ENCODE measurements around the gene FXYD7.
A peak's percentile ranks its signal among the peaks of the same experiment; 100 is the strongest.
"Not testable (repeated sequence)": the region's sequence is repeated elsewhere in the genome, so short reads cannot be mapped to it uniquely, and the experiment has no call there.

The FXYD7 gene

GRCh38 chr19:35195830-35196229 lies 52.8 kb downstream of the FXYD7 start:
- H4K8ac ChIP-seq (ENCODE audit: low read depth, low read length), result no peak overlapping the region
- H3K4me1 ChIP-seq (ENCODE audit: control insufficient read depth in 1 of 2, insufficient read depth in 2 of 2, low read length in 2 of 2), result no peaks in the 10 kb centered on the region
- no peak overlapping the region for H3K14ac ChIP-seq (ENCODE audit: low read length)
- H2BK120ac ChIP-seq (ENCODE audit: insufficient read depth, low read length, poor library complexity), result no peak overlapping the region
- H2AK5ac ChIP-seq (ENCODE audit: low read length), result no peak overlapping the region
- H4K91ac ChIP-seq (ENCODE audit: low read depth, low read length), result no peak overlapping the region
- DNase-seq, result no peak
- H3K4ac ChIP-seq (ENCODE audit: low read depth, low read length), result no peak overlapping the region
- H3K79me2 ChIP-seq (ENCODE audit: control insufficient read depth, insufficient read depth, low read length, poor library complexity), result peaks cover 2% of the 10 kb centered on the region
- no CpG with 5 or more reads among the region's 2 CpGs for WGBS (ENCODE audit: extremely low coverage, insufficient coverage, insufficient read length)
- no peaks in the 10 kb centered on the region for H3K79me1 ChIP-seq (ENCODE audit: low read length)
- no peaks in the 10 kb centered on the region for H3K9me3 ChIP-seq (ENCODE audit: insufficient read depth, low read depth, low read length)
- H4K12ac ChIP-seq (ENCODE audit: low read depth, low read length), result no peak overlapping the region
- no peak overlapping the region for H2BK5ac ChIP-seq (ENCODE audit: low read depth, low read length, poor library complexity)
- H2BK12ac ChIP-seq (ENCODE audit: low read length), result no peak overlapping the region
- no peak overlapping the region for H3K18ac ChIP-seq (ENCODE audit: low read length)
- no peaks in the 10 kb centered on the region for H3K27me3 ChIP-seq (ENCODE audit: insufficient read depth, low read length)
- no peak overlapping the region for H3K23ac ChIP-seq (ENCODE audit: low read length)
- H3K9ac ChIP-seq (ENCODE audit: low read length), result no peak overlapping the region
- H3K36me3 ChIP-seq (ENCODE audit: control insufficient read depth in 1 of 2, insufficient read depth in 2 of 2, low read length in 2 of 2), result no peaks in the 10 kb centered on the region
- no peak overlapping the region for H3K4me2 ChIP-seq (ENCODE audit: low read length)
- no peak overlapping the region for H3K27ac ChIP-seq (ENCODE audit: low read depth, low read length)
- H2AFZ ChIP-seq (ENCODE audit: insufficient read depth, low read length, poor library complexity), result no peak overlapping the region
- no peak overlapping the region for H3K4me3 ChIP-seq (ENCODE audit: low read depth, low read length)

GRCh38 chr19:35196861-35197260 lies 53.8 kb downstream of the FXYD7 start:
- peak in 1 of 2 donors; percentile 30 for DNase-seq
- not testable (repeated sequence) for H2BK12ac ChIP-seq (ENCODE audit: low read length); H3K4me2 ChIP-seq (ENCODE audit: low read length); H2BK120ac ChIP-seq (ENCODE audit: insufficient read depth, low read length, poor library complexity); H2AK5ac ChIP-seq (ENCODE audit: low read length); H3K23ac ChIP-seq (ENCODE audit: low read length); H4K12ac ChIP-seq (ENCODE audit: low read depth, low read length); H3K18ac ChIP-seq (ENCODE audit: low read length); H4K8ac ChIP-seq (ENCODE audit: low read depth, low read length); H2BK5ac ChIP-seq (ENCODE audit: low read depth, low read length, poor library complexity); H2AFZ ChIP-seq (ENCODE audit: insufficient read depth, low read length, poor library complexity); H4K91ac ChIP-seq (ENCODE audit: low read depth, low read length); H3K9me3 ChIP-seq (ENCODE audit: insufficient read depth, low read depth, low read length); H3K4me1 ChIP-seq (ENCODE audit: control insufficient read depth in 1 of 2, insufficient read depth in 2 of 2, low read length in 2 of 2); H3K14ac ChIP-seq (ENCODE audit: low read length); H3K79me2 ChIP-seq (ENCODE audit: control insufficient read depth, insufficient read depth, low read length, poor library complexity); H3K27ac ChIP-seq (ENCODE audit: low read depth, low read length); H3K4ac ChIP-seq (ENCODE audit: low read depth, low read length); H3K79me1 ChIP-seq (ENCODE audit: low read length); H3K9ac ChIP-seq (ENCODE audit: low read length); H3K36me3 ChIP-seq (ENCODE audit: control insufficient read depth in 1 of 2, insufficient read depth in 2 of 2, low read length in 2 of 2); H3K27me3 ChIP-seq (ENCODE audit: insufficient read depth, low read length); H3K4me3 ChIP-seq (ENCODE audit: low read depth, low read length)
- WGBS (ENCODE audit: extremely low coverage, insufficient coverage, insufficient read length), result no CpG with 5 or more reads among the region's 6 CpGs

- no peak overlapping the region for H3K18ac ChIP-seq (ENCODE audit: low read length)
- H3K79me1 ChIP-seq (ENCODE audit: low read length), result no peaks in the 10 kb centered on the region
- H3K27ac ChIP-seq (ENCODE audit: low read depth, low read length), result no peak overlapping the region
- H3K4me1 ChIP-seq (ENCODE audit: control insufficient read depth in 1 of 2, insufficient read depth in 2 of 2, low read length in 2 of 2), result no peaks in the 10 kb centered on the region
- H2BK12ac ChIP-seq (ENCODE audit: low read length), result no peak overlapping the region
- peaks cover 2% of the 10 kb centered on the region for H3K79me2 ChIP-seq (ENCODE audit: control insufficient read depth, insufficient read depth, low read length, poor library complexity)
- no peak overlapping the region for H3K9ac ChIP-seq (ENCODE audit: low read length)
- no peak overlapping the region for H3K4me2 ChIP-seq (ENCODE audit: low read length)
- no peak overlapping the region for H4K91ac ChIP-seq (ENCODE audit: low read depth, low read length)
- no peaks in the 10 kb centered on the region for H3K27me3 ChIP-seq (ENCODE audit: insufficient read depth, low read length)
- no peak overlapping the region for H3K14ac ChIP-seq (ENCODE audit: low read length)
- H2BK5ac ChIP-seq (ENCODE audit: low read depth, low read length, poor library complexity), result no peak overlapping the region
- H2AFZ ChIP-seq (ENCODE audit: insufficient read depth, low read length, poor library complexity), result no peak overlapping the region
- H3K4me3 ChIP-seq (ENCODE audit: low read depth, low read length), result no peak overlapping the region
- H3K9me3 ChIP-seq (ENCODE audit: insufficient read depth, low read depth, low read length), result no peaks in the 10 kb centered on the region
- no peak for DNase-seq
- no peak overlapping the region for H3K4ac ChIP-seq (ENCODE audit: low read depth, low read length)
- WGBS (ENCODE audit: extremely low coverage, insufficient coverage, insufficient read length), result no CpG with 5 or more reads among the region's 2 CpGs
- no peak overlapping the region for H4K12ac ChIP-seq (ENCODE audit: low read depth, low read length)
- H2BK120ac ChIP-seq (ENCODE audit: insufficient read depth, low read length, poor library complexity), result no peak overlapping the region
- H3K36me3 ChIP-seq (ENCODE audit: control insufficient read depth in 1 of 2, insufficient read depth in 2 of 2, low read length in 2 of 2), result no peaks in the 10 kb centered on the region
- no peak overlapping the region for H3K23ac ChIP-seq (ENCODE audit: low read length)
- no peak overlapping the region for H4K8ac ChIP-seq (ENCODE audit: low read depth, low read length)
- no peak overlapping the region for H2AK5ac ChIP-seq (ENCODE audit: low read length)
Observed at GRCh38 chr19:35199481-35199880, 56.4 kb downstream of the FXYD7 start.

GRCh38 chr19:35202722-35203688 lies 60.0 kb downstream of the FXYD7 start:
- no peaks in the 10 kb centered on the region for H3K79me1 ChIP-seq (ENCODE audit: low read length)
- no peak overlapping the region for H3K18ac ChIP-seq (ENCODE audit: low read length)
- no peak overlapping the region for H3K4me3 ChIP-seq (ENCODE audit: low read depth, low read length)
- no peak overlapping the region for H2AFZ ChIP-seq (ENCODE audit: insufficient read depth, low read length, poor library complexity)
- no peak overlapping the region for H3K4ac ChIP-seq (ENCODE audit: low read depth, low read length)
- no peak overlapping the region for H2BK12ac ChIP-seq (ENCODE audit: low read length)
- H3K14ac ChIP-seq (ENCODE audit: low read length), result no peak overlapping the region
- no peak overlapping the region for H2BK120ac ChIP-seq (ENCODE audit: insufficient read depth, low read length, poor library complexity)
- H4K12ac ChIP-seq (ENCODE audit: low read depth, low read length), result no peak overlapping the region
- H3K27me3 ChIP-seq (ENCODE audit: insufficient read depth, low read length), result no peaks in the 10 kb centered on the region
- no peak overlapping the region for H3K23ac ChIP-seq (ENCODE audit: low read length)
- no peak overlapping the region for H4K8ac ChIP-seq (ENCODE audit: low read depth, low read length)
- no peak overlapping the region for H3K27ac ChIP-seq (ENCODE audit: low read depth, low read length)
- no peak overlapping the region for H3K9ac ChIP-seq (ENCODE audit: low read length)
- no peaks in the 10 kb centered on the region for H3K36me3 ChIP-seq (ENCODE audit: control insufficient read depth in 1 of 2, insufficient read depth in 2 of 2, low read length in 2 of 2)
- no peak for DNase-seq
- H3K9me3 ChIP-seq (ENCODE audit: insufficient read depth, low read depth, low read length), result no peaks in the 10 kb centered on the region
- peaks cover 2% of the 10 kb centered on the region for H3K79me2 ChIP-seq (ENCODE audit: control insufficient read depth, insufficient read depth, low read length, poor library complexity)
- no peaks in the 10 kb centered on the region for H3K4me1 ChIP-seq (ENCODE audit: control insufficient read depth in 1 of 2, insufficient read depth in 2 of 2, low read length in 2 of 2)
- H2AK5ac ChIP-seq (ENCODE audit: low read length), result no peak overlapping the region
- no peak overlapping the region for H3K4me2 ChIP-seq (ENCODE audit: low read length)
- H2BK5ac ChIP-seq (ENCODE audit: low read depth, low read length, poor library complexity), result no peak overlapping the region
- no peak overlapping the region for H4K91ac ChIP-seq (ENCODE audit: low read depth, low read length)
- no CpG with 5 or more reads among the region's 4 CpGs for WGBS (ENCODE audit: extremely low coverage, insufficient coverage, insufficient read length)

Data from trophoblast cell (in vitro differentiated cells and primary cell).